GM23338 (cell line): ENCODE results near the gene FOXN4. TPM values are rescaled to one million over a fixed set of nuclear protein-coding genes. Genes with fewer than 3 reads are reported as not detected.

ENCODE experiments used
- ATAC-seq: fragments of 200-7000 bp; cut with Tn5 transposase; 3 replicates; pipeline ENCODE4 v1.9.1; 2020
- DNase-seq: peaks from one replicate; pipeline ENCODE4 v3.0.0-alpha.2; 2015; ENCODE audit warnings: low spot score
- H2AFZ ChIP-seq: fragments of 200-600 bp; sonication (generic); 2 replicates; pipeline ENCODE4 v1.8.0; 2016; ENCODE audit warnings: antibody characterized with exemption, mild to moderate bottlenecking, moderate library complexity
- H3F3A ChIP-seq: fragments of 200-600 bp; sonication (generic); replicated peaks from 2 replicates; pipeline ENCODE4 v1.8.0; 2017; ENCODE audit warnings: antibody characterized with exemption, mixed run types, low read depth
- H3K27ac ChIP-seq: fragments of 200-600 bp; sonication (generic); 2 replicates; pipeline ENCODE4 v1.6.1; 2016; ENCODE audit warnings: low read depth
- H3K27me3 ChIP-seq: fragments of 200-600 bp; sonication (generic); 2 replicates; pipeline ENCODE4 v1.8.0; 2016; ENCODE audit warnings: mild to moderate bottlenecking, mixed run types, moderate library complexity; ENCODE audit not compliant: insufficient read depth
- H3K36me3 ChIP-seq: fragments of 200-600 bp; sonication (generic); 2 replicates; pipeline ENCODE4 v1.8.0; 2016; ENCODE audit warnings: mild to moderate bottlenecking; ENCODE audit not compliant: insufficient read depth
- H3K4me1 ChIP-seq: fragments of 200-600 bp; sonication (generic); 2 replicates; pipeline ENCODE4 v1.8.0; 2016; ENCODE audit warnings: mild to moderate bottlenecking, moderate library complexity; ENCODE audit not compliant: insufficient read depth
- H3K4me2 ChIP-seq: fragments of 200-600 bp; sonication (generic); 2 replicates; pipeline ENCODE4 v1.7.1; 2017; ENCODE audit warnings: mixed run types
- H3K4me3 ChIP-seq: fragments of 200-600 bp; sonication (generic); 2 replicates; pipeline ENCODE4 v1.6.1; 2016; ENCODE audit warnings: mixed run types
- H3K79me2 ChIP-seq: fragments of 200-600 bp; sonication (generic); replicated peaks from 2 replicates; pipeline ENCODE4 v1.8.0; 2017; ENCODE audit warnings: mild to moderate bottlenecking; ENCODE audit not compliant: insufficient read depth
- H3K9me2 ChIP-seq: fragments of 200-600 bp; sonication (generic); 2 replicates; pipeline ENCODE4 v1.8.0; 2017; ENCODE audit not compliant: insufficient read depth
- H4K20me1 ChIP-seq: fragments of 200-600 bp; sonication (generic); replicated peaks from 2 replicates; pipeline ENCODE4 v1.8.0; 2017; ENCODE audit warnings: mild to moderate bottlenecking; ENCODE audit not compliant: insufficient read depth
- H3K27ac Mint-ChIP-seq: 2 replicates; pipeline ENCODE4 v1.8.0; 2020; ENCODE audit warnings: inconsistent platforms, mild to moderate bottlenecking, moderate library complexity, mixed read lengths
- H3K27me3 Mint-ChIP-seq: 3 replicates; pipeline ENCODE4 v1.8.0; 2022; ENCODE audit warnings: low read depth, mild to moderate bottlenecking, moderate library complexity, mixed read lengths, inconsistent platforms; ENCODE audit not compliant: insufficient read depth, poor library complexity
- H3K36me3 Mint-ChIP-seq: 3 replicates; pipeline ENCODE4 v1.8.0; 2021; ENCODE audit warnings: low read depth, mild to moderate bottlenecking, inconsistent platforms, moderate library complexity, mixed read lengths
- H3K4me1 Mint-ChIP-seq: 3 replicates; pipeline ENCODE4 v1.8.0; 2020; ENCODE audit warnings: mild to moderate bottlenecking, inconsistent platforms, mixed read lengths
- H3K4me3 Mint-ChIP-seq: 3 replicates; pipeline ENCODE4 v1.8.0; 2021; ENCODE audit warnings: moderate library complexity, mild to moderate bottlenecking, inconsistent platforms, mixed read lengths
- H3K9me3 Mint-ChIP-seq: 3 replicates; pipeline ENCODE4 v1.8.0; 2020; ENCODE audit warnings: moderate library complexity, mild to moderate bottlenecking, inconsistent platforms, mixed read lengths
- CREB1 ChIP-seq: fragments of 250-450 bp; sonication (Bioruptor Pico); IDR thresholded peaks from 2 replicates; pipeline ENCODE4 v1.5.0; 2020; ENCODE audit warnings: low read depth, mild to moderate bottlenecking, moderate library complexity
- EZH2 ChIP-seq: fragments of 200-600 bp; sonication (generic); IDR thresholded peaks from one replicate; pipeline ENCODE4 v1.8.0; 2017; ENCODE audit warnings: antibody characterized with exemption, mild to moderate bottlenecking, low read depth; ENCODE audit not compliant: unreplicated experiment
- JUNB ChIP-seq: IDR thresholded peaks from one replicate; pipeline ENCODE4 v1.6.1; 2016; ENCODE audit warnings: antibody characterized with exemption; ENCODE audit not compliant: unreplicated experiment
- NANOG ChIP-seq: IDR thresholded peaks from 2 replicates; pipeline ENCODE4 v1.6.1; 2016; ENCODE audit warnings: antibody characterized with exemption, borderline replicate concordance
- POLR2AphosphoS5 ChIP-seq: IDR thresholded peaks from 2 replicates; pipeline ENCODE4 v1.6.1; 2016; ENCODE audit warnings: antibody characterized with exemption, low read depth
- STAT1 ChIP-seq: IDR thresholded peaks from one replicate; pipeline ENCODE4 v1.6.1; 2016; ENCODE audit warnings: antibody characterized with exemption; ENCODE audit not compliant: unreplicated experiment
- ZNF331 ChIP-seq: fragments of 250-450 bp; sonication (Bioruptor Pico); IDR thresholded peaks from 2 replicates; pipeline ENCODE4 v1.5.0; 2020; ENCODE audit warnings: low read depth, mild to moderate bottlenecking, moderate library complexity
- polyA plus RNA-seq: library from polyadenylated mRNA; unstranded; fragments of >200 nt; fragmentation: Nextera tagmentation; extraction: Ambion mirVana; gene quantifications from 2 replicates; pipeline ENCODE4 v1.2.1, GENCODE V29; 2016
- total RNA-seq: library from RNA; depleted of rRNA; stranded (reverse); fragments of >200 nt; shearing (Covaris generic); gene quantifications from 2 replicates; pipeline ENCODE4 v1.2.3, GENCODE V29; 2014
- TF ChIP-seq, protein P1 (sequence below): fragments of 250-450 bp; sonication (Bioruptor Pico); IDR thresholded peaks from 2 replicates; pipeline ENCODE4 v1.5.0; 2020; ENCODE audit warnings: mild to moderate bottlenecking, moderate library complexity

FOXN4 gene
- total and polyA plus RNA-seq, 2 experiments from 2014 or later: 0.35 to 0.47 TPM

DNA sequence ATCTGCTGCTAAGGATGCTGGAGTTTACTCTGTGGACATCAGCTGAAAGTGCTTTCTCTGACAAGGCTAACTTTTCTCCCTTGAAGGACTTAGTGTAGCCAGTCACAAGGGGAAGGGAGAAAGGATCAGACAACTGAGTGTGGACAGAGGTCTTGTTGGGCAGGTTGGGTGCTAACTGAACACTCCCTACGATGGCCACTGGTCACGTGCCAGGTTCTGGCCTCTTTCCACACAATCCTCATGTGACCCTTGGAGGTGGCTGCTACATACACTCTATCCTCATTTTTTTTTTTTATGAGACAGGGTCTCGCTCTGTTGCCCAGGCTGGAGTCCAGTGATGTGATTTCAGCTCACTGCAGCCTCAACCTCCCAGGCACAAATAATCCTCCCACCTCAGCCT, 39.7 kb downstream of the FOXN4 start:
- Mint-ChIP-seq H3K36me3 (peaks cover 4% of the 10 kb centered on the region; the same call in 2 of the 3 replicates), H3K27ac (no peak overlapping the region), H3K9me3 (peaks cover 8% of the 10 kb centered on the region; the same call in 2 of the 3 replicates), H3K4me3 (no peak overlapping the region), H3K27me3 (peaks cover 10% of the 10 kb centered on the region), H3K4me1 (peaks cover 8% of the 10 kb centered on the region)
- Histone ChIP-seq H3K27me3 (no peaks in the 10 kb centered on the region), H3K4me3 (no peak overlapping the region), H3K4me1 (no peaks in the 10 kb centered on the region), H3K36me3 (no peaks in the 10 kb centered on the region), H2AFZ (no peak overlapping the region), H3K9me2 (no peaks in the 10 kb centered on the region), H3K79me2 (no peaks in the 10 kb centered on the region), H4K20me1 (no peaks in the 10 kb centered on the region), H3K27ac (no peak overlapping the region), H3F3A (no peaks in the 10 kb centered on the region), H3K4me2 (no peak overlapping the region)
- TF ChIP-seq NANOG (no peak), CREB1 (CRISPR knock-in tag) (no peak), STAT1 (no peak), JUNB (no peak), POLR2AphosphoS5 (no peak), ZNF331 (CRISPR knock-in tag) (no peak)
- no peak for ATAC-seq
- DNase-seq: no peak

DNA sequence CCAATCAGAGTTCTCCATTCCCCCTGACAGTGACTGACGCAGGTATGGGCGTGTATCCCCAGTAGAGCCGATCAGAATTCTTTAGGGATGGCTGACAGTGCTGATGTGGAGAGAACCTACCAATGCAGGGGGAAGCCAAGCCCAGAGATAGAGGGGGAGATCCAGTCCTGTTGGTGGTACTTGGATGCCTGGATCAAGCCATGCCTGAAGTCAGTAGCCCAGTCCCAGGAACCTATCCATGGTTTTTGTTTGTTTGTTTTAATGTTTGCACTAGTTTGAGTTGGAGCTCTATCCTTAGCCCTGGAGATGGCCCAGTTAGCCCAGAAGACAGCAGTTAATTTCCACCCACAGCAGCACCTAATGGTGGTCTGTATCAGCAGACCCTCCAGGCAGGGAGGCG, 40.2 kb downstream of the FOXN4 start:
- TF ChIP-seq CREB1 (CRISPR knock-in tag) (no peak), EZH2 (no peak)
- TF ChIP-seq, protein P1, sequence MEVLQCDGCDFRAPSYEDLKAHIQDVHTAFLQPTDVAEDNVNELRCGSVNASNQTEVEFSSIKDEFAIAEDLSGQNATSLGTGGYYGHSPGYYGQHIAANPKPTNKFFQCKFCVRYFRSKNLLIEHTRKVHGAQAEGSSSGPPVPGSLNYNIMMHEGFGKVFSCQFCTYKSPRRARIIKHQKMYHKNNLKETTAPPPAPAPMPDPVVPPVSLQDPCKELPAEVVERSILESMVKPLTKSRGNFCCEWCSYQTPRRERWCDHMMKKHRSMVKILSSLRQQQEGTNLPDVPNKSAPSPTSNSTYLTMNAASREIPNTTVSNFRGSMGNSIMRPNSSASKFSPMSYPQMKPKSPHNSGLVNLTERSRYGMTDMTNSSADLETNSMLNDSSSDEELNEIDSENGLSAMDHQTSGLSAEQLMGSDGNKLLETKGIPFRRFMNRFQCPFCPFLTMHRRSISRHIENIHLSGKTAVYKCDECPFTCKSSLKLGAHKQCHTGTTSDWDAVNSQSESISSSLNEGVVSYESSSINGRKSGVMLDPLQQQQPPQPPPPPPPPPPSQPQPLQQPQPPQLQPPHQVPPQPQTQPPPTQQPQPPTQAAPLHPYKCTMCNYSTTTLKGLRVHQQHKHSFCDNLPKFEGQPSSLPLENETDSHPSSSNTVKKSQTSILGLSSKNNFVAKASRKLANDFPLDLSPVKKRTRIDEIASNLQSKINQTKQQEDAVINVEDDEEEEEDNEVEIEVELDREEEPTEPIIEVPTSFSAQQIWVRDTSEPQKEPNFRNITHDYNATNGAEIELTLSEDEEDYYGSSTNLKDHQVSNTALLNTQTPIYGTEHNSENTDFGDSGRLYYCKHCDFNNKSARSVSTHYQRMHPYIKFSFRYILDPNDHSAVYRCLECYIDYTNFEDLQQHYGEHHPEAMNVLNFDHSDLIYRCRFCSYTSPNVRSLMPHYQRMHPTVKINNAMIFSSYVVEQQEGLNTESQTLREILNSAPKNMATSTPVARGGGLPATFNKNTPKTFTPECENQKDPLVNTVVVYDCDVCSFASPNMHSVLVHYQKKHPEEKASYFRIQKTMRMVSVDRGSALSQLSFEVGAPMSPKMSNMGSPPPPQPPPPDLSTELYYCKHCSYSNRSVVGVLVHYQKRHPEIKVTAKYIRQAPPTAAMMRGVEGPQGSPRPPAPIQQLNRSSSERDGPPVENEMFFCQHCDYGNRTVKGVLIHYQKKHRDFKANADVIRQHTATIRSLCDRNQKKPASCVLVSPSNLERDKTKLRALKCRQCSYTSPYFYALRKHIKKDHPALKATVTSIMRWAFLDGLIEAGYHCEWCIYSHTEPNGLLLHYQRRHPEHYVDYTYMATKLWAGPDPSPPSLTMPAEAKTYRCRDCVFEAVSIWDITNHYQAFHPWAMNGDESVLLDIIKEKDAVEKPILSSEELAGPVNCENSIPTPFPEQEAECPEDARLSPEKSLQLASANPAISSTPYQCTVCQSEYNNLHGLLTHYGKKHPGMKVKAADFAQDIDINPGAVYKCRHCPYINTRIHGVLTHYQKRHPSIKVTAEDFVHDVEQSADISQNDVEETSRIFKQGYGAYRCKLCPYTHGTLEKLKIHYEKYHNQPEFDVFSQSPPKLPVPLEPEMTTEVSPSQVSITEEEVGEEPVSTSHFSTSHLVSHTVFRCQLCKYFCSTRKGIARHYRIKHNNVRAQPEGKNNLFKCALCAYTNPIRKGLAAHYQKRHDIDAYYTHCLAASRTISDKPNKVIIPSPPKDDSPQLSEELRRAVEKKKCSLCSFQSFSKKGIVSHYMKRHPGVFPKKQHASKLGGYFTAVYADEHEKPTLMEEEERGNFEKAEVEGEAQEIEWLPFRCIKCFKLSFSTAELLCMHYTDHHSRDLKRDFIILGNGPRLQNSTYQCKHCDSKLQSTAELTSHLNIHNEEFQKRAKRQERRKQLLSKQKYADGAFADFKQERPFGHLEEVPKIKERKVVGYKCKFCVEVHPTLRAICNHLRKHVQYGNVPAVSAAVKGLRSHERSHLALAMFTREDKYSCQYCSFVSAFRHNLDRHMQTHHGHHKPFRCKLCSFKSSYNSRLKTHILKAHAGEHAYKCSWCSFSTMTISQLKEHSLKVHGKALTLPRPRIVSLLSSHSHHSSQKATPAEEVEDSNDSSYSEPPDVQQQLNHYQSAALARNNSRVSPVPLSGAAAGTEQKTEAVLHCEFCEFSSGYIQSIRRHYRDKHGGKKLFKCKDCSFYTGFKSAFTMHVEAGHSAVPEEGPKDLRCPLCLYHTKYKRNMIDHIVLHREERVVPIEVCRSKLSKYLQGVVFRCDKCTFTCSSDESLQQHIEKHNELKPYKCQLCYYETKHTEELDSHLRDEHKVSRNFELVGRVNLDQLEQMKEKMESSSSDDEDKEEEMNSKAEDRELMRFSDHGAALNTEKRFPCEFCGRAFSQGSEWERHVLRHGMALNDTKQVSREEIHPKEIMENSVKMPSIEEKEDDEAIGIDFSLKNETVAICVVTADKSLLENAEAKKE (CRISPR knock-in tag): no peak
- no peak overlapping the region for H3K4me3 ChIP-seq
- H3K27ac Mint-ChIP-seq: no peak overlapping the region
- ATAC-seq: no peak
- no peaks in the 10 kb centered on the region for H3K9me2 ChIP-seq
- H3K36me3 ChIP-seq: no peaks in the 10 kb centered on the region
- H3K4me2 ChIP-seq: no peak overlapping the region
- no peak overlapping the region for H2AFZ ChIP-seq
- no peaks in the 10 kb centered on the region for H4K20me1 ChIP-seq
- DNase-seq: no peak
- no peak overlapping the region for H3K27ac ChIP-seq
- H3K4me1 Mint-ChIP-seq: peaks cover 11% of the 10 kb centered on the region
- no peak overlapping the region for H3K4me3 Mint-ChIP-seq
- peaks cover 8% of the 10 kb centered on the region; the same call in 2 of the 3 replicates for H3K9me3 Mint-ChIP-seq
- no peaks in the 10 kb centered on the region for H3K27me3 ChIP-seq
- H3K4me1 ChIP-seq: no peaks in the 10 kb centered on the region
- H3F3A ChIP-seq: no peaks in the 10 kb centered on the region
- peaks cover 10% of the 10 kb centered on the region for H3K27me3 Mint-ChIP-seq
- peaks cover 4% of the 10 kb centered on the region for H3K36me3 Mint-ChIP-seq
- no peaks in the 10 kb centered on the region for H3K79me2 ChIP-seq
